B cell (primary cell): ENCODE data around the gene MYMK. TPM values are rescaled to one million over a fixed set of nuclear protein-coding genes. Genes with fewer than 3 reads are reported as not detected.

ENCODE experiments used
- ATAC-seq: fragments of 200-7000 bp; cut with Tn5 transposase; one replicate; pipeline ENCODE4 v1.10.0; 2021; ENCODE audit warnings: low read depth, mild to moderate bottlenecking, moderate number of reproducible peaks, moderate library complexity
- CTCF ChIA-PET: fragments of 350-600 bp; sonication (Branson Sonifier 250); formaldehyde crosslinking; loops from one replicate; lab custom pipeline; 2021; ENCODE audit warnings: antibody characterized with exemption, inconsistent platforms; lab: Charles Lee
- POLR2A ChIA-PET: fragments of 350-600 bp; sonication (Branson Sonifier 250); formaldehyde crosslinking; loops from one replicate; lab custom pipeline; 2021; ENCODE audit warnings: antibody characterized with exemption; lab: Charles Lee
- DNase-seq: peaks from one replicate; pipeline ENCODE4 v3.0.0; 2013
- H2AFZ ChIP-seq: 2 replicates; pipeline ENCODE4 v1.6.1; 2012; ENCODE audit warnings: mild to moderate bottlenecking, low read depth, low read length; ENCODE audit not compliant: insufficient read depth, poor library complexity, severe bottlenecking
- H3K27ac ChIP-seq, 2 donors: 1 replicate in 1 of 2; 2 replicates in 1 of 2; pipeline ENCODE4 v1.5.1; 2012 to 2013; ENCODE audit warnings: low read length in 2 of 2, mild to moderate bottlenecking in 2 of 2, moderate library complexity in 1 of 2
- H3K27me3 ChIP-seq, 4 experiments: fragments of 200-600 bp in 1 of 4; sonication (generic) in 1 of 4; replicated peaks in 1 of 4; 1 replicate in 2 of 4; 2 replicates in 2 of 4; pipeline versions ENCODE4 v1.6.1 to v1.7.0; 2013 to 2016; ENCODE audit warnings: low read length in 3 of 4, mild to moderate bottlenecking in 2 of 4, mixed read lengths in 1 of 4, moderate library complexity in 1 of 4; ENCODE audit not compliant: insufficient read depth in 4 of 4, control insufficient read depth in 3 of 4; ENCODE audit errors: control extremely low read depth in 1 of 4
- H3K36me3 ChIP-seq, 2 experiments: replicated peaks in 1 of 2; 1 replicate in 1 of 2; 2 replicates in 1 of 2; pipeline versions ENCODE4 v1.6.1 to v1.7.1; 2013; ENCODE audit warnings: low read length in 1 of 2; ENCODE audit not compliant: insufficient read depth in 2 of 2, control insufficient read depth in 1 of 2; ENCODE audit errors: control extremely low read depth in 1 of 2, extremely low read depth in 1 of 2
- H3K4me1 ChIP-seq, 2 donors: fragments of 200-600 bp in 1 of 2; sonication (generic) in 1 of 2; 1 replicate in 1 of 2; 2 replicates in 1 of 2; pipeline versions ENCODE4 v1.5.1 to v1.6.1; 2013 to 2017; ENCODE audit warnings: low read length in 2 of 2; ENCODE audit not compliant: control insufficient read depth in 2 of 2, insufficient read depth in 2 of 2
- H3K4me2 ChIP-seq: replicated peaks from 2 replicates; pipeline ENCODE3; 2012; ENCODE audit warnings: mild to moderate bottlenecking, low read depth, low read length; ENCODE audit not compliant: poor library complexity, severe bottlenecking
- H3K4me3 ChIP-seq, 5 experiments: fragments of 200-600 bp in 1 of 5; sonication (generic) in 1 of 5; 1 replicate in 3 of 5; 2 replicates in 2 of 5; pipeline versions ENCODE4 v1.5.1 to v1.7.0; 2011 to 2016; ENCODE audit warnings: low read length in 4 of 5, mild to moderate bottlenecking in 4 of 5, low read depth in 2 of 5, control low read depth in 1 of 5, moderate library complexity in 1 of 5; ENCODE audit not compliant: insufficient read depth in 1 of 5; ENCODE audit errors: control extremely low read depth in 1 of 5, extremely low read depth in 1 of 5
- H3K79me2 ChIP-seq: fragments of 200-600 bp; sonication (generic); one replicate; pipeline ENCODE4 v1.6.0; 2016; ENCODE audit warnings: low read length; ENCODE audit not compliant: control insufficient read depth, insufficient read depth
- H3K9ac ChIP-seq: fragments of 200-600 bp; sonication (generic); 2 replicates; pipeline ENCODE4 v1.6.1; 2017; ENCODE audit warnings: mild to moderate bottlenecking, low read length, moderate library complexity
- H3K9me3 ChIP-seq, 3 donors: one replicate each; pipeline versions ENCODE4 v1.6.1 to v1.7.1; 2013; ENCODE audit warnings: low read length in 2 of 3; ENCODE audit not compliant: control insufficient read depth in 2 of 3, insufficient read depth in 1 of 3; ENCODE audit errors: control extremely low read depth in 1 of 3
- H4K20me1 ChIP-seq: 2 replicates; pipeline ENCODE4 v1.6.0; 2012; ENCODE audit warnings: mild to moderate bottlenecking, low read length; ENCODE audit not compliant: insufficient read depth, control insufficient read depth, poor library complexity, severe bottlenecking
- H3K27ac Mint-ChIP-seq: one replicate; pipeline ENCODE4 v1.8.0; 2021; ENCODE audit warnings: mixed read lengths
- H3K27me3 Mint-ChIP-seq: one replicate; pipeline ENCODE4 v1.8.0; 2021; ENCODE audit warnings: mixed read lengths
- H3K4me1 Mint-ChIP-seq: one replicate; pipeline ENCODE4 v1.8.0; 2021; ENCODE audit warnings: mixed read lengths
- H3K4me3 Mint-ChIP-seq: one replicate; pipeline ENCODE4 v1.8.0; 2021; ENCODE audit warnings: mixed read lengths
- H3K9me3 Mint-ChIP-seq: one replicate; pipeline ENCODE4 v1.8.0; 2022; ENCODE audit warnings: mixed read lengths; ENCODE audit not compliant: insufficient read depth
- CTCF ChIP-seq: fragments of 200-600 bp; IDR thresholded peaks from one replicate; pipeline ENCODE4 v1.8.0; 2022; ENCODE audit warnings: antibody characterized with exemption, mild to moderate bottlenecking
- EZH2 ChIP-seq: IDR thresholded peaks from 2 replicates; pipeline ENCODE4 v1.6.1; 2012; ENCODE audit warnings: borderline replicate concordance, low read depth, mild to moderate bottlenecking, moderate library complexity, low read length; ENCODE audit not compliant: insufficient read depth, poor library complexity, severe bottlenecking
- WGBS: methylation state at CpG from one replicate; pipeline ENCODE4 v1.1.5; 2013; ENCODE audit warnings: missing lambda C conversion rate; ENCODE audit not compliant: insufficient coverage; 5-methylcytosine and 5-hydroxymethylcytosine counted together
- intact Hi-C: fragments of 100-400 bp; cut with micrococcal nuclease; formaldehyde crosslinking; loops from one replicate; pipeline ENCODE4 v1.10.0; 2022
- polyA plus RNA-seq: library from polyadenylated mRNA; depleted of rRNA; stranded (reverse); fragments of >200 nt; gene quantifications from 2 replicates; pipeline ENCODE4 v1.2.3, GENCODE V29; 2012
- total RNA-seq, 2 donors: library from RNA; stranded (reverse); fragments of 120-200 nt in 1 of 2; gene quantifications; 1 replicate in 1 of 2; 2 replicates in 1 of 2; pipeline versions ENCODE4 v1.2.3 to v1.2.4, GENCODE V29; 2013 to 2022

Gene MYMK
- total and polyA plus RNA-seq, 2 donors (not counting 1 experiment from before 2014, with no cell fraction given) = not detected

GRCh38 chr9:133485531-133486260, 39.1 kb downstream of the MYMK start:
- Histone ChIP-seq H3K36me3 (no peaks in the 10 kb centered on the region), H3K9ac (peak overlapping the region; percentile 25), H4K20me1 (no peaks in the 10 kb centered on the region), H3K4me1 (peaks cover 5 to 10% of the 10 kb centered on the region in 2 donors), H3K9me3 (no peaks in the 10 kb centered on the region), H2AFZ (peak overlapping the region; percentile 43), H3K79me2 (no peaks in the 10 kb centered on the region), H3K4me3 (peak overlapping the region in 3 of 5 experiments; percentile 14 to 31 (median 28)), H3K27me3 (peaks cover 0 to 10% (median 0%) of the 10 kb centered on the region in 4 experiments), H3K4me2 (peak overlapping the region; percentile 76), H3K27ac (no peak overlapping the region)
- Mint-ChIP-seq H3K4me3 (peak overlapping the region; percentile 59), H3K9me3 (no peaks in the 10 kb centered on the region), H3K4me1 (peaks cover 4% of the 10 kb centered on the region), H3K27ac (no peak overlapping the region), H3K27me3 (peaks cover 18% of the 10 kb centered on the region)
- peak; percentile 62 for ATAC-seq
- ChIA-PET POLR2A (no interaction called here), CTCF (interaction anchor here (0.8 to 11.0 kb wide), 17 partner anchors 8 to 337 kb away, joined by 3 to 144 read pairs (median 5); partner anchors contain the start of gene REXO4)
- DNase-seq = no peak
- intact Hi-C loops = loop anchor here (1.0 to 5.0 kb wide), 4 partner anchors 25 to 463 kb away; no protein-coding TSS in a partner anchor
- 52% methylated on average over 23 of the region's 25 CpGs for WGBS
- TF ChIP-seq CTCF (no peak), EZH2 (no peak)
